ENCODE measurements around the gene SWT1. TPM values are rescaled to one million over a fixed set of nuclear protein-coding genes. Genes with fewer than 3 reads are reported as not detected.
"Not testable (repeated sequence)": the region's sequence is repeated elsewhere in the genome, so short reads cannot be mapped to it uniquely, and the experiment has no call there.

Gene SWT1
- total RNA-seq, 4 donors from 2014 or later: 1.9 to 6.5 (median 3.5) TPM

- TF ChIP-seq, protein P1, sequence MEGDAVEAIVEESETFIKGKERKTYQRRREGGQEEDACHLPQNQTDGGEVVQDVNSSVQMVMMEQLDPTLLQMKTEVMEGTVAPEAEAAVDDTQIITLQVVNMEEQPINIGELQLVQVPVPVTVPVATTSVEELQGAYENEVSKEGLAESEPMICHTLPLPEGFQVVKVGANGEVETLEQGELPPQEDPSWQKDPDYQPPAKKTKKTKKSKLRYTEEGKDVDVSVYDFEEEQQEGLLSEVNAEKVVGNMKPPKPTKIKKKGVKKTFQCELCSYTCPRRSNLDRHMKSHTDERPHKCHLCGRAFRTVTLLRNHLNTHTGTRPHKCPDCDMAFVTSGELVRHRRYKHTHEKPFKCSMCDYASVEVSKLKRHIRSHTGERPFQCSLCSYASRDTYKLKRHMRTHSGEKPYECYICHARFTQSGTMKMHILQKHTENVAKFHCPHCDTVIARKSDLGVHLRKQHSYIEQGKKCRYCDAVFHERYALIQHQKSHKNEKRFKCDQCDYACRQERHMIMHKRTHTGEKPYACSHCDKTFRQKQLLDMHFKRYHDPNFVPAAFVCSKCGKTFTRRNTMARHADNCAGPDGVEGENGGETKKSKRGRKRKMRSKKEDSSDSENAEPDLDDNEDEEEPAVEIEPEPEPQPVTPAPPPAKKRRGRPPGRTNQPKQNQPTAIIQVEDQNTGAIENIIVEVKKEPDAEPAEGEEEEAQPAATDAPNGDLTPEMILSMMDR (IDR thresholded peaks at IDR 0.05): no peak
- Histone ChIP-seq H3K27ac (no peak overlapping the region), H3K36me3 (peaks cover 0 to 42% (median 0%) of the 10 kb centered on the region in 3 donors), H3K27me3 (no peaks in the 10 kb centered on the region), H3K4me1 (no peaks in the 10 kb centered on the region), H3K4me3 (no peak overlapping the region), H3K9me3 (peaks cover 0 to 7% (median 0%) of the 10 kb centered on the region in 3 donors)
- no peak for DNase-seq
- intact Hi-C loops (cut with DNase I): no loop called here
- 92 to 96% methylated on average over 1 of the region's 1 CpG for WGBS, 2 donors
Measured at GRCh38 chr1:185224132-185224531, 67.2 kb downstream of the SWT1 start.

DNA sequence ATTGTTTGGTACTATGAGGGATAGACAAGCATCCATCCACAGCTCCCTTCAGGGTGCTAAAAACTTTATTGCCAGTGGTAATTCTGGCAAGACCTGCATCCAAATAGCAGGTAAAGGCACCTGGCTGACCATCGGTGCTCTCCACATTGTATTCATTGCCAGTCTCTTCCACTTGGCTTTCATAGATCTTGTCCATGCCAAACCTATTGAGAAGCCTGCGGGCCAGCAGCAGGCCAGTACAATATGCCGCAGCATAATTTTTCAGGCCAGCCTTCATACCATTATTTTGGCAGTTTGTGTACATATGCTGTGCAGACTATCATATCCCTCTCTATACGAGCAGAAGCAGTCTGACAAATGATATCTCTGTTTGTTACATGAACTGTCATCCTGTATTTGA lies 70.2 kb downstream of the SWT1 start:
- Histone ChIP-seq H3K4me1 (no peaks in the 10 kb centered on the region), H3K4me3 (no peak overlapping the region), H3K9me3 (peaks cover 0 to 7% (median 0%) of the 10 kb centered on the region in 3 donors), H3K36me3 (peaks cover 0 to 45% (median 0%) of the 10 kb centered on the region in 3 donors), H3K27ac (no peak overlapping the region), H3K27me3 (no peaks in the 10 kb centered on the region)
- WGBS, 2 donors: 91 to 92% methylated on average over 4 of the region's 4 CpGs
- no peak for DNase-seq
- TF ChIP-seq, protein P1 (IDR thresholded peaks at IDR 0.05): no peak
- TF ChIP-seq POLR2A (IDR thresholded peaks at IDR 0.05): no peak
- intact Hi-C loops (cut with DNase I): no loop called here

DNA sequence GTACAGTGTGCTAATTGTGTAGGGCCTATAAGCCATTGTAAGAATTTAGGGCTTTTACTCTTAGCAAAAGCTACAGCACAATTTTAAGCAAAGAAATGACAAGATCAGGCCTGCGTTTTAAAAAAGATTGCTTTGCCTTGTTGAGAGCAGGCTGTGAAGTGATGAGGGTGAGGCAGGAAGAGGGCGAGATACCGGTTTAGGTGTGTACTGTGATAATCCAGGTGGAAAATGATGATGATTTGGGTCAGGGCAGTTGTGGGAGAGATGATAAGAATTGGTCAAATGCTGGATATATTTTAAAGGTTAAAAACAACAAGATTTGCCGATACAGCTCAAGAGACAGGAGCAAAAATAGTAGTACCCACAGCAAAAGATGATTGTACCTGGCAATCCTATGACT lies 72.0 kb downstream of the SWT1 start:
- intact Hi-C loops (cut with DNase I): no loop called here
- H3K27ac ChIP-seq: no peak overlapping the region
- H3K4me3 ChIP-seq: no peak overlapping the region
- H3K4me1 ChIP-seq: no peaks in the 10 kb centered on the region
- no peak for DNase-seq
- 90 to 95% methylated on average over 4 of the region's 4 CpGs for WGBS, 2 donors
- H3K9me3 ChIP-seq: peaks cover 0 to 3% (median 0%) of the 10 kb centered on the region in 3 donors
- peaks cover 0 to 43% (median 0%) of the 10 kb centered on the region in 3 donors for H3K36me3 ChIP-seq
- no peaks in the 10 kb centered on the region for H3K27me3 ChIP-seq
- TF ChIP-seq, protein P1 (IDR thresholded peaks at IDR 0.05): no peak

DNA sequence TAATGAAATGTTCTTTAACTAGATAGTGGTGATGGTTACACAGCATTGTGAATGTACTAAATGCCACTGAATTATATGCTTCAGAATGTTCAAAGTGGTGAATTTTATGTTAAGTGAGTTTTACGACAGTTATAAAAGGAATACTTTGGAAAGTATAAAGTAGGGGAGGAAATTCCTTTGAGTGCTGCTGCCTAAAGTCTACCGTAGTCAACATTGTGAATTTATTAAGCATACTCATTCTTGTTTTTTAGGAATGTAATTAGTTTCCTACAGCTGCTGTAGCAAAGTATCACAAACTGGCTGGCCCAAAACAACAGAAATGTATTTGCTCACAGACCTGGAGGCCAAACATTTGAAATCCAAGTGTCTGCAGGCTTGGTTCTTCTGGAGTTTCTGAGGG lies 73.0 kb downstream of the SWT1 start:
- WGBS, 2 donors: 87 to 93% methylated on average over 2 of the region's 2 CpGs
- H3K4me1 ChIP-seq: no peaks in the 10 kb centered on the region
- no peak overlapping the region for H3K4me3 ChIP-seq
- DNase-seq: no peak
- no peaks in the 10 kb centered on the region for H3K9me3 ChIP-seq
- intact Hi-C loops (cut with DNase I): no loop called here
- no peak overlapping the region for H3K27ac ChIP-seq
- peaks cover 0 to 47% (median 0%) of the 10 kb centered on the region in 3 donors for H3K36me3 ChIP-seq
- no peaks in the 10 kb centered on the region for H3K27me3 ChIP-seq
- TF ChIP-seq POLR2A (IDR thresholded peaks at IDR 0.05): no peak
- TF ChIP-seq, protein P1 (IDR thresholded peaks at IDR 0.05): no peak

GRCh38 chr1:185232874-185233273 lies 75.9 kb downstream of the SWT1 start:
- TF ChIP-seq POLR2A (IDR thresholded peaks at IDR 0.05): no peak
- TF ChIP-seq, protein P1 (IDR thresholded peaks at IDR 0.05): no peak

DNA sequence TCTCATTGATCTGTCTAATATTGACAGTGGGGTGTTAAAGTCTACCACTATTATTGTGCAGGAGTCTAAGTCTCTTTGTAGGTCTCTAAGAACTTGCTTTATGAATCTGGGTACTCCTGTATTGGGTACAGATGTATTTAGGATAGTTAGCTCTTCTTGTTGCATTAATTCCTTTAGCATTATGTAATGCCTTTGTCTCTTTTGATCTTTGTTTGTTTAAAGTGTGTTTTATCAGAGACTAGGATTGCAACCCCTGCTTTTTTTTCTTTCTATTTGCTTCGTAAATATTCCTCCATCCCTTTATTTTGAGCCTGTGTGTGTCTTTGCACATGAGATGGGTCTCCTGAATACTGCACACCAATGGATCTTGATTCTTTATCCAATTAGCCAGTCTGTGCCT lies 77.2 kb downstream of the SWT1 start:
- intact Hi-C loops (cut with DNase I); H3K4me1 ChIP-seq; H3K4me3 ChIP-seq; DNase-seq; H3K27ac ChIP-seq; H3K9me3 ChIP-seq; H3K27me3 ChIP-seq: not testable (repeated sequence)
- peaks cover 0 to 42% (median 0%) of the 10 kb centered on the region in 3 donors for H3K36me3 ChIP-seq
- WGBS, 2 donors: 95 to 100% methylated on average over 1 of the region's 1 CpG

More at GRCh38 chr1:185232874-185233273, 75.9 kb downstream of the SWT1 start:
- H3K27me3 ChIP-seq: no peaks in the 10 kb centered on the region
- H3K9me3 ChIP-seq: no peaks in the 10 kb centered on the region
- H3K4me1 ChIP-seq: no peaks in the 10 kb centered on the region
- intact Hi-C loops (cut with DNase I): no loop called here
- no peak overlapping the region for H3K27ac ChIP-seq
- peaks cover 0 to 45% (median 0%) of the 10 kb centered on the region in 3 donors for H3K36me3 ChIP-seq
- no peak overlapping the region for H3K4me3 ChIP-seq
- no peak for DNase-seq

GRCh38 chr1:185237176-185237575 lies 80.2 kb downstream of the SWT1 start:
- H3K36me3 ChIP-seq: peaks cover 0 to 28% (median 0%) of the 10 kb centered on the region in 3 donors
- H3K27ac ChIP-seq; H3K9me3 ChIP-seq; DNase-seq; H3K4me1 ChIP-seq; intact Hi-C loops (cut with DNase I); H3K27me3 ChIP-seq; H3K4me3 ChIP-seq: not testable (repeated sequence)
- WGBS, 2 donors: 83 to 89% methylated on average over 2 of the region's 2 CpGs
